Trophoblast cell (in vitro differentiated cells and primary cell): ENCODE results near the gene SLC43A2.
"Not testable (repeated sequence)": the region's sequence is repeated elsewhere in the genome, so short reads cannot be mapped to it uniquely, and the experiment has no call there.

Experiments used
- DNase-seq, 2 donors: peaks; one replicate each; pipeline ENCODE4 v3.0.0-alpha.2; 2016
- H2AFZ ChIP-seq: 2 replicates; pipeline ENCODE4 v1.6.1; 2013; ENCODE audit warnings: low read length, moderate library complexity, mild to moderate bottlenecking; ENCODE audit not compliant: insufficient read depth, poor library complexity
- H2AK5ac ChIP-seq: 2 replicates; pipeline ENCODE4 v1.6.1; 2013; ENCODE audit warnings: mild to moderate bottlenecking, low read length
- H2BK120ac ChIP-seq: 2 replicates; pipeline ENCODE4 v1.6.1; 2013; ENCODE audit warnings: low read length, mild to moderate bottlenecking, moderate library complexity; ENCODE audit not compliant: insufficient read depth, poor library complexity
- H2BK12ac ChIP-seq: 2 replicates; pipeline ENCODE4 v1.6.1; 2013; ENCODE audit warnings: mild to moderate bottlenecking, low read length, moderate library complexity
- H2BK5ac ChIP-seq: 2 replicates; pipeline ENCODE4 v1.6.1; 2013; ENCODE audit warnings: low read length, low read depth, moderate library complexity, mild to moderate bottlenecking; ENCODE audit not compliant: poor library complexity
- H3K14ac ChIP-seq: 2 replicates; pipeline ENCODE4 v1.6.1; 2013; ENCODE audit warnings: mild to moderate bottlenecking, low read length
- H3K18ac ChIP-seq: 2 replicates; pipeline ENCODE4 v1.6.1; 2013; ENCODE audit warnings: mild to moderate bottlenecking, low read length
- H3K23ac ChIP-seq: 2 replicates; pipeline ENCODE4 v1.6.1; 2013; ENCODE audit warnings: low read length
- H3K27ac ChIP-seq: 2 replicates; pipeline ENCODE4 v1.5.1; 2013; ENCODE audit warnings: low read depth, mild to moderate bottlenecking, inconsistent platforms, low read length, moderate library complexity
- H3K27me3 ChIP-seq: 2 replicates; pipeline ENCODE4 v1.6.1; 2013; ENCODE audit warnings: inconsistent platforms, mild to moderate bottlenecking, low read length, moderate library complexity; ENCODE audit not compliant: insufficient read depth
- H3K36me3 ChIP-seq, 2 experiments: 1 replicate in 1 of 2; 2 replicates in 1 of 2; pipeline ENCODE4 v1.6.1; 2013; ENCODE audit warnings: low read length in 2 of 2, mild to moderate bottlenecking in 2 of 2, moderate library complexity in 1 of 2; ENCODE audit not compliant: insufficient read depth in 2 of 2, control insufficient read depth in 1 of 2
- H3K4ac ChIP-seq: 2 replicates; pipeline ENCODE4 v1.6.1; 2013; ENCODE audit warnings: low read depth, mild to moderate bottlenecking, low read length, moderate library complexity
- H3K4me1 ChIP-seq, 2 experiments: 1 replicate in 1 of 2; 2 replicates in 1 of 2; pipeline ENCODE4 v1.6.1; 2013; ENCODE audit warnings: low read length in 2 of 2, mild to moderate bottlenecking in 2 of 2, moderate library complexity in 1 of 2; ENCODE audit not compliant: insufficient read depth in 2 of 2, control insufficient read depth in 1 of 2
- H3K4me2 ChIP-seq: 2 replicates; pipeline ENCODE4 v1.6.1; 2013; ENCODE audit warnings: inconsistent platforms, mild to moderate bottlenecking, low read length, moderate library complexity
- H3K4me3 ChIP-seq: 2 replicates; pipeline ENCODE4 v1.5.1; 2013; ENCODE audit warnings: mild to moderate bottlenecking, low read depth, low read length, inconsistent platforms
- H3K79me1 ChIP-seq: one replicate; pipeline ENCODE4 v1.6.1; 2013; ENCODE audit warnings: low read length
- H3K79me2 ChIP-seq: 2 replicates; pipeline ENCODE4 v1.6.1; 2013; ENCODE audit warnings: low read length, mild to moderate bottlenecking; ENCODE audit not compliant: control insufficient read depth, insufficient read depth, poor library complexity
- H3K9ac ChIP-seq: 2 replicates; pipeline ENCODE4 v1.6.1; 2013; ENCODE audit warnings: mild to moderate bottlenecking, low read length
- H3K9me3 ChIP-seq: 2 replicates; pipeline ENCODE4 v1.6.1; 2013; ENCODE audit warnings: low read depth, mild to moderate bottlenecking, control low read depth, inconsistent platforms, low read length; ENCODE audit not compliant: insufficient read depth
- H4K12ac ChIP-seq: 2 replicates; pipeline ENCODE4 v1.6.1; 2013; ENCODE audit warnings: low read depth, mild to moderate bottlenecking, low read length, moderate library complexity
- H4K8ac ChIP-seq: 2 replicates; pipeline ENCODE4 v1.6.1; 2013; ENCODE audit warnings: low read depth, mild to moderate bottlenecking, low read length, moderate library complexity
- H4K91ac ChIP-seq: one replicate; pipeline ENCODE4 v1.6.1; 2013; ENCODE audit warnings: low read depth, mild to moderate bottlenecking, low read length, moderate library complexity
- WGBS: extraction: QIAGEN DNeasy Blood & Tissue Kit; methylation state at CpG from one replicate; pipeline ENCODE4 v1.1.7; 2013; ENCODE audit warnings: missing lambda C conversion rate; ENCODE audit not compliant: insufficient read length, insufficient coverage; ENCODE audit errors: extremely low coverage; 5-methylcytosine and 5-hydroxymethylcytosine counted together

Gene SLC43A2

DNA sequence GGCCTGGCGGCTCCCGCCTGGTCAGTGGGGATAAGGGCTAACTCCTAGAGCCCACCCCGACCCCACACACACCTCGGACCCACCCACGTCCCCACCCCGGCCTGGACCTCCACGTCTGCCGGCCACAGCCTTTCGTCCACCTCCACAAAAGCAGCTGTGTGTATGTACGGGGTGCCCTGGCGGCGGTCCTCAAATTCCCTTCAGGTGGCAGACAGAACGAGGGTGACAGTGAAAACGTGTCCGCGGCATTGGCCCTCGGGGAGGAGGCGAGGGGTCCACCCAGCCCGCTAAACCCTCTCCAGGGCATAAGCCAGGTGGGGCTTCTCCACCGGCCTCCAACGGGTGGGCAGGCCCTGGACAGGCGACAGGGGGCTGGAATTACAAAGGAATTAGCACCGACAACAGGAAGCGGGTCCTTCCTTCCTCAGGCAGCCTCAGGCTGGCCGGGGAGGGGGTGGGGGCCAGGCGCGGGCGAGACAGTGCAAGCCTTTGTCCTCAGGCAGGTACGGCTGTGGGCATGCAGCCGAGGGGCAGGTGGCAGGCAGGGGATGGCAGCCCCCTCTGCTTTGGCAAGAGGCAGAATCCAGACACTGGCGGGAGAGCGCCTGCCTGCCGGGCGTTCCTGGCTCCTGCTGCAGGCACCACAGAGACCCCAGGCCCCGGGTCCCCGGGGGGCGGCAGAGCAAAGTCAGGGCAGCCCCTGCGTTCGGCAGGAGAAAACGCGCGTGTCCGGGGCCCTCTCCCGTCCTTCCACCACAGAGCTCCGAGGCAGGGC is 53.8 kb downstream of the SLC43A2 start:
- peaks cover 4 to 20% of the 10 kb centered on the region in 2 experiments for H3K36me3 ChIP-seq
- no peaks in the 10 kb centered on the region for H3K27me3 ChIP-seq
- DNase-seq, result peak in 1 of 2 donors; percentile 25
- peak overlapping the region; percentile 37 for H2AFZ ChIP-seq
- H3K4ac ChIP-seq, result no peak overlapping the region
- H2BK5ac ChIP-seq, result peak overlapping the region; percentile 4
- no peak overlapping the region for H3K9ac ChIP-seq
- no peak overlapping the region for H3K27ac ChIP-seq
- no peak overlapping the region for H3K4me3 ChIP-seq
- peak overlapping the region; percentile 2 for H3K18ac ChIP-seq
- no peak overlapping the region for H3K4me2 ChIP-seq
- H4K12ac ChIP-seq, result no peak overlapping the region
- H2BK12ac ChIP-seq, result peak overlapping the region; percentile 67
- peak overlapping the region; percentile 56 for H4K8ac ChIP-seq
- H3K14ac ChIP-seq, result peak overlapping the region; percentile 27
- peak overlapping the region; percentile 56 for H4K91ac ChIP-seq
- H3K4me1 ChIP-seq, result peaks cover 15 to 19% of the 10 kb centered on the region in 2 experiments
- no peak overlapping the region for H3K23ac ChIP-seq
- no CpG with 5 or more reads among the region's 45 CpGs for WGBS
- no peak overlapping the region for H2BK120ac ChIP-seq
- peaks cover 2% of the 10 kb centered on the region for H3K9me3 ChIP-seq
- peaks cover 16% of the 10 kb centered on the region for H3K79me1 ChIP-seq
- H2AK5ac ChIP-seq, result peak overlapping the region; percentile 43
- no peaks in the 10 kb centered on the region for H3K79me2 ChIP-seq

- H2BK5ac ChIP-seq, result no peak overlapping the region
- H3K79me2 ChIP-seq, result no peaks in the 10 kb centered on the region
- H2BK120ac ChIP-seq, result no peak overlapping the region
- no peak overlapping the region for H3K14ac ChIP-seq
- no peak overlapping the region for H3K4me3 ChIP-seq
- DNase-seq, result peak; percentile 67 to 90
- peaks cover 15 to 19% of the 10 kb centered on the region in 2 experiments for H3K4me1 ChIP-seq
- H4K91ac ChIP-seq, result peak overlapping the region; percentile 56
- H3K79me1 ChIP-seq, result peaks cover 16% of the 10 kb centered on the region
- peak overlapping the region; percentile 12 for H2BK12ac ChIP-seq
- H3K23ac ChIP-seq, result no peak overlapping the region
- H3K18ac ChIP-seq, result no peak overlapping the region
- peaks cover 2% of the 10 kb centered on the region for H3K9me3 ChIP-seq
- H3K4me2 ChIP-seq, result no peak overlapping the region
- H2AFZ ChIP-seq, result no peak overlapping the region
- no CpG with 5 or more reads among the region's 19 CpGs for WGBS
- no peak overlapping the region for H3K27ac ChIP-seq
- no peaks in the 10 kb centered on the region for H3K27me3 ChIP-seq
- no peak overlapping the region for H3K4ac ChIP-seq
- no peak overlapping the region for H4K8ac ChIP-seq
- no peak overlapping the region for H3K9ac ChIP-seq
- no peak overlapping the region for H2AK5ac ChIP-seq
- no peak overlapping the region for H4K12ac ChIP-seq
- H3K36me3 ChIP-seq, result peaks cover 4 to 20% of the 10 kb centered on the region in 2 experiments
Observed at GRCh38 chr17:1573932-1574696, 54.5 kb downstream of the SLC43A2 start.

DNA sequence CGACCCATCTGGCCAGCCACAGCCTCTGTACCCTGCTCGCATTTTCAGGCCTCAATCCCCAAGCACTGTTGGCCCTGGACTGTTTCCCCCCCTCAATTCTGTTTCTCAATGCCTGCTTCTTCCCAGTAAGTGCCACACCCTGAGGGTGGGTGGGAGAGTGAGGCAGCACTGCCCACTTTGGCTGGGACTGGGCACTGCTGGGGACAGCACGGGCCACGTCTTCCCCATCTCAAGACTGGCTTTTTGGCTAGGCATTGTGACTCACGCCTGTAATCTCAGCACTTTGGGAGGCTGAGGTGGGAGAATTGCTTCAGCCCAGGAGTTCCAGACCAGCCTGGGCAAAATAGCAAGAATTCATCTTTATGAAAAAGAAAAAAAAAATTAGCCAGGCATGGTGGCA is 56.0 kb downstream of the SLC43A2 start:
- not testable (repeated sequence) for H4K91ac ChIP-seq, H2BK5ac ChIP-seq, H2AFZ ChIP-seq, H3K79me2 ChIP-seq, H4K8ac ChIP-seq, H3K9me3 ChIP-seq, H3K27ac ChIP-seq, H3K9ac ChIP-seq, DNase-seq, H3K4me2 ChIP-seq, H3K27me3 ChIP-seq, H3K14ac ChIP-seq, H3K4me3 ChIP-seq, H3K4ac ChIP-seq, H4K12ac ChIP-seq, H2BK120ac ChIP-seq, H3K18ac ChIP-seq, H2BK12ac ChIP-seq, H2AK5ac ChIP-seq, H3K23ac ChIP-seq
- WGBS, result no CpG with 5 or more reads among the region's 5 CpGs
- Histone ChIP-seq H3K79me1 (peaks cover 10% of the 10 kb centered on the region), H3K4me1 (peaks cover 15% of the 10 kb centered on the region in 2 experiments), H3K36me3 (peaks cover 0 to 15% of the 10 kb centered on the region in 2 experiments)

- no peak for DNase-seq
- no peak overlapping the region for H3K4ac ChIP-seq
- H4K8ac ChIP-seq, result no peak overlapping the region
- H3K9me3 ChIP-seq, result no peaks in the 10 kb centered on the region
- H2AFZ ChIP-seq, result no peak overlapping the region
- peaks cover 6% of the 10 kb centered on the region for H3K79me1 ChIP-seq
- H2AK5ac ChIP-seq, result no peak overlapping the region
- no peak overlapping the region for H3K4me3 ChIP-seq
- H3K23ac ChIP-seq, result no peak overlapping the region
- no CpG with 5 or more reads among the region's 18 CpGs for WGBS
- no peak overlapping the region for H2BK120ac ChIP-seq
- no peak overlapping the region for H3K18ac ChIP-seq
- H3K14ac ChIP-seq, result no peak overlapping the region
- no peak overlapping the region for H3K27ac ChIP-seq
- H3K4me1 ChIP-seq, result peaks cover 8 to 11% of the 10 kb centered on the region in 2 experiments
- no peaks in the 10 kb centered on the region for H3K27me3 ChIP-seq
- peaks cover 0 to 12% of the 10 kb centered on the region in 2 experiments for H3K36me3 ChIP-seq
- no peaks in the 10 kb centered on the region for H3K79me2 ChIP-seq
- H4K12ac ChIP-seq, result no peak overlapping the region
- H3K4me2 ChIP-seq, result no peak overlapping the region
- H2BK12ac ChIP-seq, result no peak overlapping the region
- no peak overlapping the region for H4K91ac ChIP-seq
- H2BK5ac ChIP-seq, result no peak overlapping the region
- no peak overlapping the region for H3K9ac ChIP-seq
Observed at GRCh38 chr17:1571341-1571704, 57.3 kb downstream of the SLC43A2 start.
